H7 (cell line): ENCODE measurements around the gene TTL. TPM values are rescaled to one million over a fixed set of nuclear protein-coding genes. Genes with fewer than 3 reads are reported as not detected.
A peak's percentile ranks its signal among the peaks of the same experiment; 100 is the strongest.
"Not testable (repeated sequence)": the region's sequence is repeated elsewhere in the genome, so short reads cannot be mapped to it uniquely, and the experiment has no call there.

Source experiments
- DNase-seq: peaks from one replicate; pipeline ENCODE4 v3.0.0; 2012
- H3K27me3 ChIP-seq: 2 replicates; pipeline ENCODE4 v1.6.0; 2011; ENCODE audit warnings: mild to moderate bottlenecking, low read length; ENCODE audit not compliant: control insufficient read depth, insufficient read depth
- H3K36me3 ChIP-seq: replicated peaks from 2 replicates; pipeline ENCODE4 v1.5.1; 2011; ENCODE audit warnings: low read length; ENCODE audit not compliant: control insufficient read depth, insufficient read depth
- H3K4me3 ChIP-seq: 2 replicates; pipeline ENCODE4 v1.5.1; 2011; ENCODE audit warnings: low read depth, mild to moderate bottlenecking, control low read depth, low read length, moderate library complexity; ENCODE audit not compliant: insufficient read depth
- total RNA-seq: library from RNA; depleted of rRNA; stranded (reverse); fragments of >200 nt; shearing (Covaris generic); gene quantifications from 2 replicates; pipeline ENCODE4 v1.2.3, GENCODE V29; 2014

Gene TTL
- total RNA-seq, 1 experiment from 2014 or later = 49.6 TPM

GRCh38 chr2:112523291-112523777 is 41.4 kb downstream of the TTL start:
- no peak for DNase-seq
- Histone ChIP-seq H3K27me3 (no peaks in the 10 kb centered on the region), H3K36me3 (peaks cover 13% of the 10 kb centered on the region), H3K4me3 (no peak overlapping the region)

GRCh38 chr2:112524276-112524675 is 42.3 kb downstream of the TTL start:
- not testable (repeated sequence) for H3K4me3 ChIP-seq, H3K27me3 ChIP-seq, DNase-seq
- peaks cover 19% of the 10 kb centered on the region for H3K36me3 ChIP-seq

GRCh38 chr2:112528541-112528940 is 46.6 kb downstream of the TTL start:
- no peak for DNase-seq
- peaks cover 8% of the 10 kb centered on the region for H3K36me3 ChIP-seq
- H3K4me3 ChIP-seq = no peak overlapping the region
- H3K27me3 ChIP-seq = no peaks in the 10 kb centered on the region

GRCh38 chr2:112529757-112530156 is 47.8 kb downstream of the TTL start:
- Histone ChIP-seq H3K36me3 (peaks cover 8% of the 10 kb centered on the region), H3K4me3 (no peak overlapping the region), H3K27me3 (no peaks in the 10 kb centered on the region)
- DNase-seq = no peak

- no peak for DNase-seq
- peaks cover 8% of the 10 kb centered on the region for H3K36me3 ChIP-seq
Observed at GRCh38 chr2:112530728-112531127, 48.8 kb downstream of the TTL start.

GRCh38 chr2:112534826-112535225 is 52.9 kb downstream of the TTL start:
- no peaks in the 10 kb centered on the region for H3K27me3 ChIP-seq
- H3K4me3 ChIP-seq = no peak overlapping the region
- no peak for DNase-seq
- H3K36me3 ChIP-seq = peaks cover 1% of the 10 kb centered on the region

More at GRCh38 chr2:112530728-112531127, 48.8 kb downstream of the TTL start:
- H3K4me3 ChIP-seq = no peak overlapping the region
- H3K27me3 ChIP-seq = no peaks in the 10 kb centered on the region

GRCh38 chr2:112536665-112537064 is 54.7 kb downstream of the TTL start:
- DNase-seq, H3K36me3 ChIP-seq, H3K4me3 ChIP-seq, H3K27me3 ChIP-seq: not testable (repeated sequence)

GRCh38 chr2:112539306-112539705 is 57.4 kb downstream of the TTL start:
- no peak for DNase-seq
- Histone ChIP-seq H3K4me3 (no peak overlapping the region), H3K27me3 (no peaks in the 10 kb centered on the region)

GRCh38 chr2:112540906-112541305 is 59.0 kb downstream of the TTL start:
- no peaks in the 10 kb centered on the region for H3K36me3 ChIP-seq
- no peaks in the 10 kb centered on the region for H3K27me3 ChIP-seq
- no peak for DNase-seq
- no peak overlapping the region for H3K4me3 ChIP-seq

More at GRCh38 chr2:112539306-112539705, 57.4 kb downstream of the TTL start:
- H3K36me3 ChIP-seq = no peaks in the 10 kb centered on the region

GRCh38 chr2:112541315-112542122 is 59.6 kb downstream of the TTL start:
- H3K36me3 ChIP-seq = 0 out of 2 replicates have a peak, but pooled peaks cover 1% of the 10 kb centered on the region
- peak overlapping the region; percentile 85 for H3K4me3 ChIP-seq
- peak; percentile 87 for DNase-seq
- no peaks in the 10 kb centered on the region for H3K27me3 ChIP-seq

GRCh38 chr2:112542123-112542983 is 60.4 kb downstream of the TTL start, which contains the start of gene POLR1B:
POLR1B (plus strand) TSS chr2:112542465; CDS start chr2:112542495, 30 bp downstream.
- DNase-seq = peak; percentile 89
- Histone ChIP-seq H3K4me3 (peak within 1 kb of the TSS; percentile 85), H3K36me3 (peaks cover 5% of the 10 kb centered on the region), H3K27me3 (no peaks in the 10 kb centered on the region)

GRCh38 chr2:112542984-112543661 is 61.2 kb downstream of the TTL start:
- peak; percentile 40 for DNase-seq
- peak overlapping the region; percentile 85 for H3K4me3 ChIP-seq

GRCh38 chr2:112547333-112547732 is 65.4 kb downstream of the TTL start:
- Histone ChIP-seq H3K27me3 (no peaks in the 10 kb centered on the region), H3K36me3 (peaks cover 29% of the 10 kb centered on the region), H3K4me3 (no peak overlapping the region)
- DNase-seq = no peak

More at GRCh38 chr2:112542984-112543661, 61.2 kb downstream of the TTL start:
- Histone ChIP-seq H3K27me3 (no peaks in the 10 kb centered on the region), H3K36me3 (peaks cover 11% of the 10 kb centered on the region)

GRCh38 chr2:112548980-112549379 is 67.0 kb downstream of the TTL start:
- no peak for DNase-seq
- Histone ChIP-seq H3K27me3 (no peaks in the 10 kb centered on the region), H3K36me3 (peaks cover 37% of the 10 kb centered on the region), H3K4me3 (no peak overlapping the region)
